ENCODE results near the gene PLPP4.

PLPP4 gene

GRCh38 chr10:120614680-120615079 lies 157.7 kb downstream of the PLPP4 start:
- no peak for DNase-seq

- no peak for DNase-seq
Measured at GRCh38 chr10:120616311-120616911, 159.4 kb downstream of the PLPP4 start.

- DNase-seq, result no peak
Measured at GRCh38 chr10:120628197-120628596, 171.2 kb downstream of the PLPP4 start.

- DNase-seq, result no peak
Measured at GRCh38 chr10:120630266-120630665, 173.2 kb downstream of the PLPP4 start.

- DNase-seq, result no peak
Measured at GRCh38 chr10:120632047-120632446, 175.0 kb downstream of the PLPP4 start.

- DNase-seq, result no peak
Measured at GRCh38 chr10:120632942-120633341, 175.9 kb downstream of the PLPP4 start.

- DNase-seq, result no peak
Measured at GRCh38 chr10:120634659-120635058, 177.6 kb downstream of the PLPP4 start.
